ENCODE measurements around the gene RBM47.

DNA sequence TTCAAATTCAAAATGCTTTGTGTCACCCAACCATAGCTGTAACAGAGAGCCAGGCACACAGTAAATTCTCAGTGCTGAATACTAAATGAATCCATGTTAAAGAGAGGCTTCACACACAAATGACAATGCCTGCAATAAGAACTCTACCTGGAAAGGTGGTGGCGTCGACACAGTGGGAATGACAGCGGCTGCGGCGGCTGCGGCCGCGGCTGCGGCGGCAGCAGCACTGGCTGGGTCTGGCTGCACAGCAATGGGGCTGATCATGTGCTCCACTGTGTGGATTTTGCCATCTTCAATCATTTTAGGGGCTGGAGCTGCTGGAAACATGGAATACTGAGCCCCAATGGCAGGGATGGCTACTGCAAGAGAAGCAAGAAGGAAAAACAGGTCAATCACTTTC, 197.2 kb downstream of the RBM47 start:
- TF ChIP-seq GATA2 (IDR thresholded peaks at IDR 0.05; ENCODE audit: low read depth, low read length) (no peak), GATA3 (IDR thresholded peaks at IDR 0.05; ENCODE audit: low read depth, low read length) (no peak)

All from SH-SY5Y (cell line).